GM19467 (cell line): ENCODE measurements around the gene ZNF688.

ENCODE experiments used
- ATAC-seq: cut with Tn5 transposase; IDR thresholded peaks from one replicate; pipeline ENCODE4 v1.9.1; 2021; ENCODE audit warnings: mild to moderate bottlenecking, moderate library complexity; ENCODE audit not compliant: unreplicated experiment

Gene ZNF688

DNA sequence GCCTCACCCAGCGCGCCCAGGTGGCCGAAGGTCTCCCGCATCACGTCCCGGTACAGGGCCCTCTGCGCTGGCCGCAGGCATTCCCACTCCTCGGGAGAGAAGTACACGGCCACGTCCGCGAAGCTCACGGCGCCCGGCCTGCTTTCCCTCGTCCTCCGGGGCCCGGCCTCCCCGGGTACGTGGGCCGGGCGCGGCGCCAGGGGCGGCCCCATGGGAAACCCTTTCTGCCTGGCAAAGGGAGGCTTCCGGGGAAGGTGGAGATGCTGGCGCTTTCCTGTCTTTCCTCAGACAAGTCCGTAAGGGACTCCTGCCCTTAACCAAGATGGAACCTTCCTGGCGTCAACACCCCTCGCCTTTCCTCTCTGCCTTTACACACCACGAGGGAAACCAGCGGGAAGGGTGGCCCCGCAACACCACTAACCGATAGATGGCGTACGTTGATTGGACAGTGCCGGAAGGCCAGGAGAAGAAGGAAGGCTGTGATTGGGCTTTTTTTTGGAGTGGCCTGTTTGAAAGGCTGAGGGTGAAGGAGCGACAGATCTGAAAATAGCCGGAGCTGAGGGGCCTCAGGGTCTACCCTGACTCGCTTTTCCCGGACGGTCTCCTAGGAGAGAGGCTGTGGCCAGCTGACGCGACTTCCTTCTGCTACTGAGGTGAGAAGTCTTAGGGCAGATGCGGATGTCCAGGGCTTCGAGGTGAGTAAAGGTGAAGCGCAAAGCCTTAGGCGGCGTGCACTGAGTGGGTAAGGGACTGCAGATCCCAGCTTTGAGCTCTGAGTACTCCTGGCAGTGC lies 14.1 kb upstream of the ZNF688 start, which contains the start of gene ZNF785:
ZNF785 (minus strand) TSS at position 298 of the 792 bp plus-strand sequence; CDS start at position 212, 86 bp downstream.
- ATAC-seq = peak; percentile 80

DNA sequence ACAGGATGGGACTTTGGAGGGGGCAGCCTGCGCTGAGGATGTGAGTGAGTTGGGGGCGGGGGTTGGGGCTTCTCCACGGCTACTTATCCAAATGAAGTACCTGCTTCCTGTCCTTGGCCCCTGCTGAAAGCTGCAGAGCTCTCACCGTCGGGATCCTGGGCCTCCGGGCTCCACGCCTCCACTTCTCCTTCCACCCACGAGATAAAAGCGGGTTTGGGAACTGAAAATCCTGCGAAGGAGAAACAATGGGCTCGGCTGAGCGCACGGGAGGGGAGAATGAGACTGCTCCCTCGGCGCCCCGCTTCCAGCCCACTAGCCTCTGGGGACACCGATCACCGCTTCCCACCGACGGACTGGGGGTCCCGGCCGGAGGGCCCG lies 13.5 kb upstream of the ZNF688 start:
- peak; percentile 26 for ATAC-seq

DNA sequence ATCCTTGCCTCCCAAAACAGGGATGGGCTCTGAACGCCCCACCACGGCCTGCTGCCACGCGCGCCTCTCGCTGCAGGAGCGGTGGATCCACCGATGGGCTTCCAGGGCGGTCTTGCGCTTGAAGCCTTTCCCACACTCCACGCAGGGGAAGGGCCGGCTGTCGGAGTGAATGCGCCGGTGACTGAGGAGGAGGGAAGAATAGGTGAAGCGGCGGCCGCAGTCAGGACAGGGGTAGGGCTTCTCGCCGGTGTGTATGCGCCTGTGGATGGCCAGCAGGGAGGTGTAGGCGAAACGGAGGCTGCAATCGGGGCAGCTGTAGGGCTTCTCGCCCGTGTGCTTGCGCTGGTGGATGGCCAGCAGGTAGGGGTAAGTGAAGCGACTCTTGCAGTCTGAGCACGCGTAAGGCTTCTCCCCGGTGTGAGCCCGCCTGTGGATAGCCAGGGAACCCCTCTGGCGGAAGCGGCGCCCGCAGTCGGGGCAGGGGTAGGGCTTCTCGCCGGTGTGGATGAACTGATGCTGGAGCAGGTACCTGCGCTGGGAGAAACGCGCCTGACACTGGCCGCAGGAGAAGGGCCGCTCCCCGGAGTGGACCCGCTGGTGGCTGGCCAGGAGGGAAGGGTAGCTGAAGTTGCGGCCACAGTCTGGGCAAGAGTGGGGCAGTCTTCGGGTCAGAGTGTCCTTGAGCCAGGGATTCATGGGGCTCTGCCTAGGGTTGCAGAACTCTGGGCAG lies 11.3 kb upstream of the ZNF688 start:
- no peak for ATAC-seq

DNA sequence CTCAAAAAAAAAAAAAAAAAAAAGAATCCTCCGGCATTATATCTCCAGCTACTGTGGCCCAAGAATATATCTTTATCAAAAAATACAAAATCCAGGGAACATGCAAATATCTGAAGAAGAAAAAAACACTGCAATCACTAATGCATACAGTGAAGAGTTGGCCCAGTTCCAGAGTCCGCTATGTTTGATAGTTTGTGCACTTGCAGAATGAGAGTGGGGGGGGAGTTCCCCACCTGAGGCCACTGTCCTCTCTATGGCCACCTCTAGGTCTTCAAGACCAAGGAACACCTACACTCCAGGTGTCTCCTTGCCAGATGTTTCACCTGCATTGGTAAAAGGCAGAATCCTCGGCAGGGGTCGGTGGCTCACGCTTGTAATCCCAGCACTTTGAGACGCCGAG lies 9.9 kb upstream of the ZNF688 start:
- no peak for ATAC-seq

DNA sequence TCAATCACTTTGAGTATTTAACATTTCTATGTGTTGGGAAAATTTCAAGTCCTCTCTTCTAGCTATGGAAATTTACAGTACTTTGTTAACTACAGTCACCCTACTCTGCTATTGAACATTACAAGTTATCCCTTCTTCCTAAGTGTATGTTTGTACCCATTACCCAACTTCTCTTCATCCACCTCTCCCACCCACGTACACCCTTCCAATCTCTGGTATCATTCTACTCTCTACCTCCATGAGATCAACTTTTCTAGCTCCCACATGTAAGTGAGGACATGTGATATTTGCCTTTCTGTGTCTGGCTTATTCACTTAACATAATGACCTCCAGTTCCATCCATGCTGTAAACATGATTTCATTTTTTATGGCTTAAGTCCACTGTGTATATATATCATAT lies 3.2 kb upstream of the ZNF688 start:
- ATAC-seq = no peak

DNA sequence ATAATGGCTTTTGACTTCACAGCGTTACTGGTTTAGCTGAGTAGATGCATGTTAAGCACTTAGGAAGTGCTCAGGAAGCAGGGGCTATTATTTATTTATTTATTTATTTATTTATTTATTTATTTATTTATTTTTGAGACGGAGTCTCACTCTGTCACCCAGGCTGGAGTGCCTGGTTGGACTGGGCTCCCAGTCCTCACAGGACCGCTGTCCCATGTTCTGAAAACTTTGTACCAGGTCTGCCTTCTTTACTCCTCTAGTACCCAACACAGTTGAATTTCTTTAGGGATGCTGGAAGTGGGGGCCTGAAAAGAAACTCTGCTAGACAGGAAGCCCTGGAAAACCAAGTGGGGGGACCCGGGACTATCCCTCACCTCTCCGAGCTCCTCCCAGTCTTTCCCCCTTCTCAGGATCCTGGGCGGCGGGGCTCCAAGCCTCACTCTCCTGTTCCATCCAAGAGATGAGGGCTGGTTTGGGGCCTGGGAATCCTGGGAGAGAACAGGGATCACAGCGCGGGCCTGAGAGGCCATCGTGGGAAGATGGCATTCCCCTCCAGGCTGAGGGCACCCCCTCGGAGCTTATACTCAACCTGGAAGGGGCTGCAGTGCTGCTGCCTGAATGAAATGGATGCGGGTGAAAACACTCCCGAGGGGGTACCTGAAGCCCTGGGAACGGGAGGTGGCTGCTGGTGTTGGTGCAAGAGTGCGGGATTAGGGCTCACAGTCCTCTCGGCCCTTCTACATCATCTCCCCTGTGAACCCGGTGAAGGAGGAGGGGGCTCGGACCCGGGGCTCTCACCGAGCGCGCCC lies 674 bp downstream of the ZNF688 start:
- no peak for ATAC-seq

DNA sequence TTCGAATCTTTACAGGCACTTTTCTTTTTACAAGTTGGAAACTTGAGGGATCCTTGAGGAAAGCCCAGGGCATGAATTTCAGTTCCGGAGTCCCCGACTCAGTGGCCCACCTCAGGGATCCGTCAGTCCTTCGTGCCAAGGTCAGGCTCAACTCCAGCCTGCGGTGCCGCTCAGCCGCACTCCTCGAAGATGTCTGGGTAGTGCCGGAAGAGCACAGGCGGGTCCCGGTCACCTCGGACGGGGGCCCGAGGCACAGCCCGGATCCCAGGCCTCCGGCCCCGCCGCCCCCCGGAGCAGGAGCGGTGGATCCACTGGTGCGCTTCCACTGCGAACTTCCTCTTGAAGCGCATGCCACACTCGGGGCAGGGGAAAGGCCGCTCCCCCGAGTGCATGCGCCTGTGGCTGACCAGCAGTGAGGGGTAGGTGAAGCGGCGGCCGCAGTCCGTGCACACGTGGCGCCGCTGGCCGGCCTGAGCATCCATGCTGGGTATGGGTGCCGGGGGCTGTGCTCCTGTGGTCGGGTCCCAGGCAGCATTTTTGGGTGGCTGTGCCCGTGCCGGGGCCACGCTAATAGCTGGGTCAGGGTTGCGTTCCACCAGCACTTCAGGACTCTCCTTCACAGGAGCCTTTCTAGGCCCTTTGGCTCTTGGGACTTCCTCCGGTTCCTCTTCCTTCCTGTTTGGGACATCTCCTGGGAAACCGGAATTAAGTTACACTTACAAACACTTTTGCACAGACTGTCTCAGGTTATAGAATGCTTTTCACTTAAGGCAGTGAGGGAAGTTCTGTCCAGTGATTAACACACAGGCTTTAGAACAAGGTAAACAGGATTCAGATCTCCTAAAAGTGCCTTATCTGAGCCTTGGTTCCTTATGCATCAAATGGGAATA lies 1.5 kb downstream of the ZNF688 start:
- no peak for ATAC-seq

DNA sequence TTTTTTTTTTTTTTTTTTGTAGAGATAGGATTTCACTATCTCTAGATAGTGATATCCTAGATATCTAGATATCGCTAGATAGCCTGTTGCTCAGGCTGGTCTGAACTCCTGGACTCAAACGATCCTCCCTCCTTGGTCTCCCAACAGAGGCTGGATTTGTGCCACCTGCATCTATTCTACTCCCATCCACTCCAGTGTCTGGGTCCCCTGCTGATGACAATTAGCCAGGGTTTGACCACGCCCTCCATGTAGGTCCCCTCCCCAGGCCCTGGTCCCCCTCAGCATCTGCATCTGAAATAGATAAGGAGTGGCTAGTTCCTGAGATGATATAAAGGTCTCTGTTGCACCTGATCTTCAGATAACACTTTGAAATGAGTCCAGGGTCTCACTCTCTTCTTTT lies 2.2 kb downstream of the ZNF688 start:
- ATAC-seq = no peak

DNA sequence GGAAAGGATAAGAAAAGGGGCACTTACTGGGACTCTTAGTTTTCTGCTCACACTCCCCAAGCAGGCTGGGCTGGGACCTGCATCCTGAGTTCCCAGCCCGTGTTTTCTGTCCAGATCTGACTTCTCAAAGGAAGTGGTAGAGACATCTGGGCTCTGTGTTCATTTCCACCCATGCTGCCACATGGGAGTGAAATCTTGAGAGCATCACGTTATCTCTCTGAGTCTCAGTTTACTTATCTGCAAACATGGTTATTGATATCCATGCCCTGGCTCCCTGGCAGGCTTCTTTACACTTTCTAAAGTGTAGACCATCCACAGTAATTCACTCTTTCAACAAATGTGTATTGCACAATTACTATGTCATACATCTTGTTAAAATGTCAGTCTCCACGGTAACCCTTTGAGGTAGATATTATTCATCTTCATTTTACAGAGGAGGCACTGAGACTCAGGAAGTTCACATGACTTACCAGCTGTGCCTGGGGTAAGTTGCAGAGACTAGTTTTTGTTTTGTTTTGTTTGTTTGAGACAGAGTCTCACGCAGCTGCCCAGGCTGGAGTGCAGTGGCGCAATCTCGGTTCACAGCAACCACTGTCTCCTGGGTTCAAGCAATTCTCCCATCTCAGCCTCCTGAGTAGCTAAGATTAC lies 3.4 kb downstream of the ZNF688 start:
- ATAC-seq = no peak

DNA sequence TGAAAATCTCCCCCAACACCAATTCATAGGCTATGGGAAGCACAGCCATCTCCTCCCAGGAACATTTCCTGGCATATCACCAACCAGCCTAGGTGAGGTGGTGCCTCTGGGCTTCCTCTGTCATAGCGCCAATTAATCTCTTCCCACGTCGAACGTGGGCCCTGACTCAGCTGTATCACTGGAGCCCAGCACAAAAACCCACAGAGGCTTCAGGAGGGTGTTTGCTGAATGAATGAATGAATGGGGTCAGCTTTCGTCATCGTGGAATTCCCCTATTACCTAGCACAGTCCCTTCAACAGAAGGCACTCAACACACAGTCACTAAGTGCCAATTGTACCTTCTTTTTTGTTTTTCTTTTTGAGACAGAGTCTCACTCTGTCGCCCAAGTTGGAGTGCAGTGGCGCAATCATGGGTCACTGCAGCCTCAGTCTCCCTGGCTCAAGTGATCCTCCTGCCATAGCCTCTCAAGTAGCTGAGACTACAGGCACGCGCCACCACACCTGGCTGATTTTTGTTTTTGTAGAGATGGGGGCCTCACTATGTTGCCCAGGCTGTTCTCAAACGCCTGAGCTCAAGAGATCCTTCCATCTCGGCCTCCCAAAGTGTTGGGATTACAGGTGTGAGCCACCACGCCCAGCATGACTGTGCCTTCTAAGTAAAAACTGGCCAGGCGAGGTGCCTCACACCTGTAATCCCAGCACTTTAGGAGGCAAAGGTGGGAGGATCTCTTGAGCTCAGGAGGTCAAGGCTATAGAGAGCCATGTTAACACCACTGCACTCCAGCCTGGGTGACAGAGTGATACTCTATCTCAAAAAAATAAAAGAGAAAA lies 4.1 kb downstream of the ZNF688 start:
- ATAC-seq = no peak

DNA sequence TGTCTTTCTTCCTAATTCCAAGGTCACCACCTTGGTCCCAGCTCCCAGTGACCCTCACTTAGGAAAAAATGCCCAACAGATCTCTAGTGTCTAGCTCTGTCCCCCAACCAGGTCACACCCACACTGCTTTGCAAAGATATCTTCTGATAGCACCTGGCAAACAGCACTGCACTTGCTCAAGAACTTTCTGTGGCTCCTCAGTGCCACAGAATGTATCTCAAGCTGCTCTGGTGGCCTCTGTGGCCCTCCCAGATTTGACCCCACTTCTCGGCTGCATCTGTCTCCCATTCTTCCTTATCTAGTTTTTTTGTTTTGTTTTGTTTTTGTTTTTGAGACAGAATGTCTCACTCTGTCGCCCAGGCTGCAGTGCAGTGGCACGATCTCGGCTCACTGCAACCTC lies 5.0 kb downstream of the ZNF688 start:
- no peak for ATAC-seq

DNA sequence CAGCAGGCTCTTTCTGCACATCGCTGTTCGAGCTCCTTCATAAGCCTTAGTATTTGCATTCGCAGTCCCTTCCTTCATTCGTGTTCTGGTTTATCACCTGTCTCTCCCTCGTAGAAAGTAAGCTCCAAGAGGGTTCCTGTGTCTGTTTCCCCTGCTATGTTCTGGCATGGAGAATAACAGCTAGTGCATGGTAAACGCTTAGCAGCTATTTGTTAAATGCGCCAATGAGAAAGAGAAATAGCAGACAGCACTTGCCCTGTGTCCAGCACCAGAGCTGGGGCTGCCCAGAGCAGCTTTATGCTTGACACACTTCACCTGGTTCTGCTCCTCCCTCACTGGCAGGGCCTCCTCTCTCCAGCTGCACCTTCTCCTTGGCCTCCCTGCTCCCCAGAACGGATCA lies 5.5 kb downstream of the ZNF688 start:
- ATAC-seq = no peak

DNA sequence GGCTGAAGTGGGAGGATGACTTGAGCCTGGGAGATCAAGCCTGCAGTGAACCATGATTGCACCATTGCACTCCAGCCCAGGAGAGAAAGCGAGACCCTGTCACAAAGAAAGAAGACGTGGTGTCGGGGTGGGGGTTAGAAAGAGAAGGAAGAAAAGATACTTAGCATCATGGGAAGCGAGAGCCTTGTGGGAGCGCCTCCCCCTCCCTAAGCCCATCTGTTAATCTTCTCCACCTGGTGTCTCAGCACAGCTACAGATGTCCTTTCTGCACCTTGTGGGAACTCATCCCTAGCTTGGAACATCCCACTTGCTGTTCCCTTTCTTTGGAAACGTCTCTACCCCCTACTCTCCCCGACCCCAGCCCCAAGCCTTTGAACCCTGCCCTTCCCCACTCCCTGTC lies 6.0 kb downstream of the ZNF688 start:
- no peak for ATAC-seq

DNA sequence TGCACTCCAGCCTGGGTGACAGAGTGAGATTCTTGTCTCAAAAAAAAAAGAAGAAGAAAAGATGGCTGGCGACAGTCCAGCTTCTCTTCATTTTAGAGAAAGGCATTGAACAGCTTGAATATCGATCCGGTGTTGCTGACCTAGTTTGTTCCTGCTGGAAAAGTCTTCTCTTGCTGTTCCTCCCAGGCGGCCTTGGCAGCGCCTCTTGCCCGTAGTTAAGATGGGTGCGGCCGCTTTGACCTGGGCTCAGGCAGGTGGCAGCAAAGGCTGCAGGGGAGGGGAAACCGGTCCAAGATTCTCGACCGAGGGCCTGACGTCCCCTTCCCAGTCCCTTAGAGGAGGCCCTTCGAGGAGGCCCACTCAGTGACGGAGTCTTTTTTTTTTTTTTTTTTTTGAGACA lies 9.5 kb downstream of the ZNF688 start:
- no peak for ATAC-seq

DNA sequence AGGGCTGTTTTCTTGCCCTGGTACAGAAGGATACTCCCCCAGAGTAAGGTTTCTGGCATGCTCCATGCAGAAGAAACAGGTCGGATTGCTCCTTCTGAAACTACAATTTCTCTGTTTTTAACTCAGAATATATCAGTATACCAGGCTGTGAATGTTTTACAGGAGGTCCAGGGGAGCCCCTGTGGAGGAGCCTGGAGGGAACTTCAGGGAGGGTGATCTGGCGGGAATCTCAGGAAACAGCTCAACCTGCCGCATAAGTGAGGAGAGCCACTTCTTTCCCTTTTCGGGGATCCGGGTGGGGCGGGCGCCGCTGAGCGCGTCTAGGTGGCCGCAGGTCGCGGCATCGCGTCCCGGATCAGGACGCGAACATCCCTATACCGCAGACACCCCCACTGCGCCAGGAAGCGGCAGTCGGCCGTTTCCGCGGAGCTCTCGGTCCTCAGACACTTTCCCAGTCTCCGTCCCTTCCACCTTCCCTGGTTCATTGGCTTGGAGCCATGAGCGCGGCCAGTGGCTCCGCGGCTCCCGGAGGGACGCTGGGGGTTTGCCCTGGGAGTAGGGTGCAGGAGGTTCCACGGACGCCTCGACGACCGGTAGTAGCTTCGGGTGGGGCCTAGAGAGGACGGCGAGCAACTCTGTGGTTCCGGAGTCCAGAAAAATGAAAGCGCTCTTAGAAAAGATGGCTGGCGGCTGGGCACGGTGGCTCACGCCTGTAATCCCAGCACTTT lies 10.3 kb downstream of the ZNF688 start:
- no peak for ATAC-seq

DNA sequence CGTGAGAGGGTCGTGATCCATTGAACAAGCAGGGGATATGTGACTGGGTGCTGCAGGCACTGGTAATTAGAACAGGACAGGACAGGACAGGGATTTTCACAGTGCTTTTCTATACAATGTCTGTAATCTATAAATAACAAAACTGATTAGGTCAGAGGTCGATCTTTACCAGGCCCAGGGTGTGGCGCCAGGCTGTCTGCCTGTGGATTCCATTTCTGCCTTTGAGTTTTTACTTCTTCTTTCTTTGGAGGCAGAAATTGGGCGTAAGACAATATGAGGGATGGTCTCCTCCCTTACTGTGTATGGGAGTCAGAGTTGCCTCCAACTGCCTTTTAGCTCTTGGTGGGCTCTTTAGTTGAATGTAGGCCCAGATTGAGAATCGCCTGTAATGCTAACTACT lies 11.8 kb downstream of the ZNF688 start:
- ATAC-seq = no peak

DNA sequence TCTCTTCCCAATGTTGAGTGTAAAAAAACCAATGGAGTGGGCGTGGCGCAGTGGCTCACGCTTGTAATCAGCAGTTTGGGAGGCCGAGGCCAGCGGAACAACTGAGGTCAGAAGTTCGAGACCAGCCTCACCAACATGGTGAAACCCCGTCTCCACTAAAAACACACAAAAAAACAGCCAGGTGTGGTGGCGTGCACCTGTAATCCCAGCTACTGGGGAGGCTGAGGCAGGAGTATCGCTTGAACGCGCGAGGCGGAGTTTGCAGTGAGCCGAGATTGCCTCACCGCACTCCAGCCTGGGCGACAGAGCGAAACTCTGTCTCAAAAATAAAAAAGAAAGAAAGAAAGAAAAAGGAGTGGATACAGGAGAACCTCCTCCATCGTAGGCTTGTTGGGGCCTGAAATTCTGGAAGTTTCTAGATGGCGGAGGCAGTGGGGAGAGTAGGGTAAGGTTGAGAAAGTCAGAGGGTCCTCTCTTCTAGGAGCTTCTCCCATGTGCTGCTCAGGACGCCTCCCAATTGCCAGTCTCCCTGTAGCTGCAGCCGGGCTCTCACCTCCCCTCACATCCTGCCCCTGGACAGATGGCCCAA lies 12.6 kb downstream of the ZNF688 start:
- no peak for ATAC-seq
